SK-N-DZ (cell line): ENCODE measurements around the gene DCTN2. TPM values are rescaled to one million over a fixed set of nuclear protein-coding genes. Genes with fewer than 3 reads are reported as not detected.
"Not testable (repeated sequence)": the region's sequence is repeated elsewhere in the genome, so short reads cannot be mapped to it uniquely, and the experiment has no call there.

Experiments used
- DNase-seq: peaks from one replicate; pipeline ENCODE4 v3.0.0-alpha.2; 2015; ENCODE audit warnings: low spot score
- polyA plus RNA-seq, 2 experiments: library from polyadenylated mRNA; depleted of rRNA; stranded (reverse); fragments of >200 nt; gene quantifications; 2 replicates each; pipeline ENCODE4 v1.2.3, GENCODE V29; 2014

DCTN2 gene
- 277 and 311 TPM in 2 replicates for polyA plus RNA-seq (2014; cell fraction: cytosol; rRNA removed)
- polyA plus RNA-seq (2014; cell fraction: nucleus; rRNA removed) = 201 and 238 TPM in 2 replicates

- peak; percentile 98 for DNase-seq
Measured at GRCh38 chr12:57546438-57547287, at the start of gene DCTN2. TSS of gene DCTN2 (minus strand) at chr12:57547192. CDS start at chr12:57547063, 129 bp downstream.

- no peak for DNase-seq
Measured at GRCh38 chr12:57593187-57593586, 46.2 kb upstream of the DCTN2 start.

- no peak for DNase-seq
Measured at GRCh38 chr12:57592551-57593165, 45.7 kb upstream of the DCTN2 start.

- no peak for DNase-seq
Measured at GRCh38 chr12:57591782-57592325, 44.9 kb upstream of the DCTN2 start.

GRCh38 chr12:57590864-57591781 is 44.1 kb upstream of the DCTN2 start, which contains the start of gene PIP4K2C:
TSS of gene PIP4K2C (plus strand) at chr12:57591192. CDS start at chr12:57591290, 98 bp downstream.
- DNase-seq = peak; percentile 74

- no peak for DNase-seq
Measured at GRCh38 chr12:57590479-57590863, 43.5 kb upstream of the DCTN2 start.

GRCh38 chr12:57588951-57589610 is 42.1 kb upstream of the DCTN2 start:
- DNase-seq = not testable (repeated sequence)

- DNase-seq = no peak
Measured at GRCh38 chr12:57586832-57587429, 39.9 kb upstream of the DCTN2 start.

- DNase-seq = no peak
Measured at GRCh38 chr12:57586128-57586527, 39.1 kb upstream of the DCTN2 start.

GRCh38 chr12:57585156-57585555 is 38.2 kb upstream of the DCTN2 start:
- DNase-seq = no peak

- no peak for DNase-seq
Measured at GRCh38 chr12:57584690-57585089, 37.7 kb upstream of the DCTN2 start.

- no peak for DNase-seq
Measured at GRCh38 chr12:57584050-57584449, 37.1 kb upstream of the DCTN2 start.

- DNase-seq = peak; percentile 87
Measured at GRCh38 chr12:57583008-57583831, 36.2 kb upstream of the DCTN2 start.

- no peak for DNase-seq
Measured at GRCh38 chr12:57582440-57582839, 35.4 kb upstream of the DCTN2 start.

- no peak for DNase-seq
Measured at GRCh38 chr12:57581802-57582201, 34.8 kb upstream of the DCTN2 start.

- DNase-seq = no peak
Measured at GRCh38 chr12:57580466-57580795, 33.4 kb upstream of the DCTN2 start.

GRCh38 chr12:57579677-57580465 is 32.9 kb upstream of the DCTN2 start:
- no peak for DNase-seq

GRCh38 chr12:57579011-57579410 is 32.0 kb upstream of the DCTN2 start:
- no peak for DNase-seq
